K562 (cell line): ENCODE results near the gene ESPL1. TPM values are rescaled to one million over a fixed set of nuclear protein-coding genes. Genes with fewer than 3 reads are reported as not detected.
A peak's percentile ranks its signal among the peaks of the same experiment; 100 is the strongest.

Experiments used
- CCNT2 ChIP-seq: IDR thresholded peaks from 2 replicates; pipeline ENCODE4 v1.6.1; 2011; ENCODE audit warnings: borderline replicate concordance, low read depth, mild to moderate bottlenecking, moderate library complexity, mixed read lengths, low read length; ENCODE audit not compliant: insufficient read length; ENCODE audit errors: extremely low read depth
- CXXC5 ChIP-seq: fragments of 250-450 bp; sonication (Bioruptor Pico); IDR thresholded peaks from 2 replicates; pipeline ENCODE4 v1.8.0; 2022; ENCODE audit warnings: inconsistent platforms, mild to moderate bottlenecking, moderate library complexity
- FOXA3 ChIP-seq, 2 experiments: fragments of 450-650 bp in 1 of 2; sonication (generic) in 1 of 2; formaldehyde crosslinking; IDR thresholded peaks in 1 of 2; conservative IDR thresholded peaks in 1 of 2; 2 replicates each; pipeline versions ENCODE4 v1.4.0 to v1.8.0; 2020 to 2022; ENCODE audit warnings: mild to moderate bottlenecking in 2 of 2, missing genetic modification reagents in 1 of 2
- HCFC1 ChIP-seq: IDR thresholded peaks from 2 replicates; pipeline ENCODE4 v1.6.1; 2012; ENCODE audit warnings: low read depth, low read length, improper control_type of control experiment
- HMGN3 ChIP-seq: IDR thresholded peaks from 2 replicates; pipeline ENCODE4 v1.6.1; 2011; ENCODE audit warnings: borderline replicate concordance, low read depth, mild to moderate bottlenecking, mixed read lengths, low read length; ENCODE audit not compliant: insufficient read length; ENCODE audit errors: extremely low read depth
- KAT7 ChIP-seq: sonication (generic); formaldehyde crosslinking; IDR thresholded peaks from 2 replicates; pipeline ENCODE4 v1.8.0; 2022; ENCODE audit warnings: missing genetic modification reagents, mild to moderate bottlenecking, borderline replicate concordance
- MNT ChIP-seq, 2 experiments: fragments of 450-650 bp; conservative IDR thresholded peaks; 2 replicates each; pipeline ENCODE4 v1.6.1; 2017; ENCODE audit warnings: mild to moderate bottlenecking in 2 of 2, moderate library complexity in 2 of 2
- MYC ChIP-seq, 2 experiments: fragments of 250-450 bp in 1 of 2; sonication (Bioruptor Pico) in 1 of 2; IDR thresholded peaks; 2 replicates each; pipeline versions ENCODE4 v1.5.1 to v1.6.1; 2012 to 2021; ENCODE audit warnings: low read depth in 2 of 2, borderline replicate concordance in 1 of 2, improper control_type of control experiment in 1 of 2, low read length in 1 of 2, mild to moderate bottlenecking in 1 of 2, moderate library complexity in 1 of 2
- NFE2L1 ChIP-seq: fragments of 450-650 bp; IDR thresholded peaks from 2 replicates; pipeline ENCODE4 v1.6.1; 2016; ENCODE audit warnings: missing genetic modification characterization, low read depth, mild to moderate bottlenecking, missing compliant biosample characterization, moderate library complexity, borderline replicate concordance
- NONO ChIP-seq, 2 experiments: fragments of 200-400 bp in 1 of 2; fragments of 450-650 bp in 1 of 2; formaldehyde crosslinking in 1 of 2; IDR thresholded peaks; 2 replicates each; pipeline ENCODE4 v1.6.1; 2017; ENCODE audit warnings: low read depth in 2 of 2, mild to moderate bottlenecking in 2 of 2, moderate library complexity in 2 of 2, low read length in 1 of 2
- NR1H2 ChIP-seq: sonication (generic); formaldehyde crosslinking; IDR thresholded peaks from 2 replicates; pipeline ENCODE4 v1.4.0; 2020; ENCODE audit warnings: mild to moderate bottlenecking, missing genetic modification reagents
- PCBP1 ChIP-seq: fragments of 200-400 bp; formaldehyde crosslinking; IDR thresholded peaks from 2 replicates; pipeline ENCODE4 v1.6.1; 2018; ENCODE audit warnings: mild to moderate bottlenecking, low read depth, low read length; ENCODE audit not compliant: poor library complexity, severe bottlenecking
- SP1 ChIP-seq: sonication (generic); formaldehyde crosslinking; IDR thresholded peaks from 2 replicates; pipeline ENCODE4 v1.8.1; 2022; ENCODE audit warnings: mild to moderate bottlenecking, missing genetic modification reagents
- SRF ChIP-seq, 2 experiments: fragments of 250-450, 450-650 bp in 1 of 2; sonication (Bioruptor Pico) in 1 of 2; sonication (generic) in 1 of 2; formaldehyde crosslinking; IDR thresholded peaks; 2 replicates each; pipeline versions ENCODE4 v1.5.0 to v1.5.1; 2020 to 2022; ENCODE audit warnings: mild to moderate bottlenecking in 1 of 2, missing genetic modification reagents in 1 of 2
- TCF3 ChIP-seq: sonication (generic); formaldehyde crosslinking; IDR thresholded peaks from 2 replicates; pipeline ENCODE4 v1.4.0; 2020; ENCODE audit warnings: mild to moderate bottlenecking, missing genetic modification reagents
- TEAD1 ChIP-seq, 2 experiments: fragments of 450-650 bp in 1 of 2; sonication (generic) in 1 of 2; formaldehyde crosslinking; IDR thresholded peaks; 2 replicates each; pipeline versions ENCODE4 v1.4.0 to v1.8.0; 2020 to 2022; ENCODE audit warnings: mild to moderate bottlenecking in 2 of 2, missing genetic modification reagents in 1 of 2
- TEAD2 ChIP-seq: fragments of 450-650 bp; IDR thresholded peaks from 2 replicates; pipeline ENCODE4 v1.6.1; 2016; ENCODE audit warnings: missing genetic modification characterization, control low read depth, missing compliant biosample characterization
- ZBTB7A ChIP-seq: IDR thresholded peaks from 2 replicates; pipeline ENCODE4 v1.6.1; 2011; ENCODE audit warnings: low read depth, mild to moderate bottlenecking, low read length, moderate library complexity, borderline replicate concordance; ENCODE audit not compliant: control insufficient read depth
- ZNF12 ChIP-seq: sonication (generic); formaldehyde crosslinking; IDR thresholded peaks from 2 replicates; pipeline ENCODE4 v1.4.0; 2020; ENCODE audit warnings: mild to moderate bottlenecking, missing genetic modification reagents
- ZNF212 ChIP-seq: fragments of 450-650 bp; formaldehyde crosslinking; IDR thresholded peaks from 2 replicates; pipeline ENCODE4 v1.4.0; 2020; ENCODE audit warnings: mild to moderate bottlenecking
- ZNF696 ChIP-seq: fragments of 250-450 bp; sonication (Bioruptor Pico); conservative IDR thresholded peaks from 2 replicates; pipeline ENCODE4 v1.4.0; 2020; ENCODE audit warnings: mild to moderate bottlenecking, moderate library complexity
- polyA plus RNA-seq, 8 experiments: library from polyadenylated mRNA; depleted of rRNA in 4 of 8; stranded (reverse) in 5 of 8; unstranded in 3 of 8; fragments of >200 nt; fragmentation: Nextera tagmentation in 2 of 8; fragmentation: Illumina TruSeq in 1 of 8; extraction: Ambion mirVana in 2 of 8; extraction: Trizol in 1 of 8; gene quantifications; 2 replicates each; pipeline versions ENCODE4 v1.2.1 to v1.2.3, GENCODE V29; 2011 to 2014; ENCODE audit warnings: inconsistent platforms in 1 of 8, missing spikeins in 1 of 8
- total RNA-seq, 7 experiments: library from RNA; depleted of rRNA in 6 of 7; stranded (reverse); fragments of >200 nt in 6 of 7; fragmentation: Illumina TruSeq in 2 of 7; extraction: Trizol in 2 of 7; gene quantifications; 2 replicates each; pipeline versions ENCODE4 v1.2.1 to v1.2.3, GENCODE V29; 2011 to 2021; ENCODE audit warnings: low replicate concordance in 1 of 7
- TF ChIP-seq, protein P1 (sequence below): sonication (generic); formaldehyde crosslinking; IDR thresholded peaks from 2 replicates; pipeline ENCODE4 v1.8.0; 2022; ENCODE audit warnings: missing genetic modification reagents, mild to moderate bottlenecking, borderline replicate concordance
- TF ChIP-seq, protein P2 (sequence below): sonication (generic); formaldehyde crosslinking; IDR thresholded peaks from 2 replicates; pipeline ENCODE4 v1.9.0; 2022; ENCODE audit warnings: mild to moderate bottlenecking, missing genetic modification reagents

Gene ESPL1
- total and polyA plus RNA-seq, 9 of the 15 experiments (the other 6 are each of a cell fraction or from before 2014, with no cell fraction given), result 1.2 to 55.0 (median 18.7) TPM

DNA sequence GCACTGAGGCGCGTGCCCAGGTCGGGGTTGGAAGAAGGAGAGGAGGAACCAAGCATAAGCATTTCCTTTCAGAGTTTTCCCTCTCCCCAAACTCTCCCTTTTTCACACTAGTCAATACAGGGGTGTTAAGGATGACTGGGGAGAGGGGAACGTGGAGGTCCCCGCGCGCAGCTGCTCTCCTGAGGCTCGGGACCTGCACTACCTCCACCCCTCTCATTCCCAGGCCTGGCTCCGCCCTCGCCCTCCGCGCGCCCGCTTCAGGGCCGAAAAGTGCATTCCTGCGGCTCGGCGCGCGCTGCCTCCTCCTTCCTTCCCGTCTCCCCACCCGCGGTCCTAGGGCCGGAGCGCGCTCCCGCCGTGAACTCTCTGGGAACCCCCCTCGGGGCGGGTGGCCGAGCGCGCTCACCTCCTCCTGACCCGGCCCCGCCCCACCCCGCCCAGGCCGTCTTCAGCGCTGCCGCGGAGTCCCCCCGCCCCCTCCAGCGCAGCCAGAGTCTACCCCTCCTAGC lies 47.4 kb upstream of the ESPL1 start (continued):
- TF ChIP-seq CXXC5 (CRISPR knock-in tag) (peak; percentile 37; the same call in 1 of the 2 replicates), HMGN3 (peak; percentile 60), MYC (IDR thresholded peaks at IDR 0.05; ENCODE audit: low read depth, low read length) (no peak), MYC (CRISPR knock-in tag; IDR thresholded peaks at IDR 0.05; ENCODE audit: borderline replicate concordance, low read depth) (peak; percentile 68; the same call in 1 of the 2 replicates), ZBTB7A (peak; percentile 78; the same call in 1 of the 2 replicates), NR1H2 (CRISPR knock-in tag) (0 out of 2 replicates have a peak, but pooled peaks have one; percentile 69), ZNF212 (CRISPR knock-in tag) (no peak), ZNF696 (CRISPR knock-in tag) (no peak), SRF (CRISPR knock-in tag; IDR thresholded peaks at IDR 0.05) (peak in 1 of 2 experiments; percentile 75; a peak in 2 of 4 replicates), KAT7 (CRISPR knock-in tag) (0 out of 2 replicates have a peak, but pooled peaks have one; percentile 35), SP1 (CRISPR knock-in tag) (peak; percentile 80), TCF3 (CRISPR knock-in tag) (0 out of 2 replicates have a peak, but pooled peaks have one; percentile 7), TEAD2 (tag) (peak; percentile 45; the same call in 1 of the 2 replicates), FOXA3 (CRISPR knock-in tag; conservative IDR thresholded peaks at IDR 0.05 in 1 of 2, IDR thresholded peaks at IDR 0.05 in 1 of 2) (0 out of 4 replicates have a peak, but pooled peaks of 1 of the 2 experiments have one; percentile 26), CCNT2 (peak; percentile 38), NONO (IDR thresholded peaks at IDR 0.05; ENCODE audit: low read depth in 2 of 2, low read length in 1 of 2) (0 out of 4 replicates have a peak, but pooled peaks of 1 of the 2 experiments have one; percentile 38), PCBP1 (peak; percentile 26), NFE2L1 (tag) (no peak), TEAD1 (CRISPR knock-in tag; IDR thresholded peaks at IDR 0.05) (peak; percentile 78 to 96), MNT (conservative IDR thresholded peaks at IDR 0.05) (peak in 1 of 2 experiments; percentile 36; a peak in 2 of 4 replicates), HCFC1 (0 out of 2 replicates have a peak, but pooled peaks have one; percentile 0), ZNF12 (CRISPR knock-in tag) (peak; percentile 31; the same call in 1 of the 2 replicates)
- TF ChIP-seq, protein P1, sequence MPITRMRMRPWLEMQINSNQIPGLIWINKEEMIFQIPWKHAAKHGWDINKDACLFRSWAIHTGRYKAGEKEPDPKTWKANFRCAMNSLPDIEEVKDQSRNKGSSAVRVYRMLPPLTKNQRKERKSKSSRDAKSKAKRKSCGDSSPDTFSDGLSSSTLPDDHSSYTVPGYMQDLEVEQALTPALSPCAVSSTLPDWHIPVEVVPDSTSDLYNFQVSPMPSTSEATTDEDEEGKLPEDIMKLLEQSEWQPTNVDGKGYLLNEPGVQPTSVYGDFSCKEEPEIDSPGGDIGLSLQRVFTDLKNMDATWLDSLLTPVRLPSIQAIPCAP (CRISPR knock-in tag), result no peak
- TF ChIP-seq, protein P2, sequence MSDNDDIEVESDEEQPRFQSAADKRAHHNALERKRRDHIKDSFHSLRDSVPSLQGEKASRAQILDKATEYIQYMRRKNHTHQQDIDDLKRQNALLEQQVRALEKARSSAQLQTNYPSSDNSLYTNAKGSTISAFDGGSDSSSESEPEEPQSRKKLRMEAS (CRISPR knock-in tag), result peak; percentile 42
